ENCODE results near the gene GSN. TPM values are rescaled to one million over a fixed set of nuclear protein-coding genes. Genes with fewer than 3 reads are reported as not detected.

GSN gene
- total and polyA plus RNA-seq, 2 of the 13 experiments (the other 11 are each of a cell fraction or from before 2014, with no cell fraction given): 294 to 307 TPM

DNA sequence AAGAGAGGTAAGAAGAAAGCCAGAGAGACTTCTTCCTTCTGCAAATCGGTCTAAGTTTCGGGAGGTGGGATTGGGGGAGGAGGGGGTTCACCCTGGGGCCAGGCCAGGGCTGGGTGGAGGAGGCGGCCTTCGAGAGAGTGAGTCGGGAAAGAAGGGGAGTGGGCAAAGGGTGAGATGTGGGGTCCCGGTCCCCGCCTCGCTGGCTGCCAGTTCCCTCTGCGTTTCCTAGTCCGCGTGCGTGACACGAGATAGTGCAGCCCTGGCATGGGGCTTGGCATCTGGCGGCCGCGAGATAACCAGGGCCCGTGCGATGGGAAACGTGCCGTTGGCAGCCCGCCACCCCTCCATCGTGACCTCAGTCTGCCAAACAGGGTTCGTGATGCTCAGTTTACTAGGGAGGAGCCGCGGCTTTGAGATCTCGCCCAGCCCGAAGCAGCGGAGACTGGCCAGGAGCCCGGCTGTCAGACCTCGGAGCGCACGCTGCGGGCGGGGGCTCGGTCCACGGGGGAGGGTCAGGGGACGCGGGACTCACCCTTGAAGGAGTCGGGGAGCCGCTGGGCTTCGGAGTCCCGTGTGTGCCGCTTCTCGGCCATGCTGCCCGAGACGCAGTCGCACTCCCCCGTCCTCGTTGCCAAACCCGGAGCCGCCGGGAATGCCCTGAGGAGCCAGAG is 101.8 kb downstream of the GSN start, which contains the start of gene STOM (continued):
- TF ChIP-seq, protein P1, sequence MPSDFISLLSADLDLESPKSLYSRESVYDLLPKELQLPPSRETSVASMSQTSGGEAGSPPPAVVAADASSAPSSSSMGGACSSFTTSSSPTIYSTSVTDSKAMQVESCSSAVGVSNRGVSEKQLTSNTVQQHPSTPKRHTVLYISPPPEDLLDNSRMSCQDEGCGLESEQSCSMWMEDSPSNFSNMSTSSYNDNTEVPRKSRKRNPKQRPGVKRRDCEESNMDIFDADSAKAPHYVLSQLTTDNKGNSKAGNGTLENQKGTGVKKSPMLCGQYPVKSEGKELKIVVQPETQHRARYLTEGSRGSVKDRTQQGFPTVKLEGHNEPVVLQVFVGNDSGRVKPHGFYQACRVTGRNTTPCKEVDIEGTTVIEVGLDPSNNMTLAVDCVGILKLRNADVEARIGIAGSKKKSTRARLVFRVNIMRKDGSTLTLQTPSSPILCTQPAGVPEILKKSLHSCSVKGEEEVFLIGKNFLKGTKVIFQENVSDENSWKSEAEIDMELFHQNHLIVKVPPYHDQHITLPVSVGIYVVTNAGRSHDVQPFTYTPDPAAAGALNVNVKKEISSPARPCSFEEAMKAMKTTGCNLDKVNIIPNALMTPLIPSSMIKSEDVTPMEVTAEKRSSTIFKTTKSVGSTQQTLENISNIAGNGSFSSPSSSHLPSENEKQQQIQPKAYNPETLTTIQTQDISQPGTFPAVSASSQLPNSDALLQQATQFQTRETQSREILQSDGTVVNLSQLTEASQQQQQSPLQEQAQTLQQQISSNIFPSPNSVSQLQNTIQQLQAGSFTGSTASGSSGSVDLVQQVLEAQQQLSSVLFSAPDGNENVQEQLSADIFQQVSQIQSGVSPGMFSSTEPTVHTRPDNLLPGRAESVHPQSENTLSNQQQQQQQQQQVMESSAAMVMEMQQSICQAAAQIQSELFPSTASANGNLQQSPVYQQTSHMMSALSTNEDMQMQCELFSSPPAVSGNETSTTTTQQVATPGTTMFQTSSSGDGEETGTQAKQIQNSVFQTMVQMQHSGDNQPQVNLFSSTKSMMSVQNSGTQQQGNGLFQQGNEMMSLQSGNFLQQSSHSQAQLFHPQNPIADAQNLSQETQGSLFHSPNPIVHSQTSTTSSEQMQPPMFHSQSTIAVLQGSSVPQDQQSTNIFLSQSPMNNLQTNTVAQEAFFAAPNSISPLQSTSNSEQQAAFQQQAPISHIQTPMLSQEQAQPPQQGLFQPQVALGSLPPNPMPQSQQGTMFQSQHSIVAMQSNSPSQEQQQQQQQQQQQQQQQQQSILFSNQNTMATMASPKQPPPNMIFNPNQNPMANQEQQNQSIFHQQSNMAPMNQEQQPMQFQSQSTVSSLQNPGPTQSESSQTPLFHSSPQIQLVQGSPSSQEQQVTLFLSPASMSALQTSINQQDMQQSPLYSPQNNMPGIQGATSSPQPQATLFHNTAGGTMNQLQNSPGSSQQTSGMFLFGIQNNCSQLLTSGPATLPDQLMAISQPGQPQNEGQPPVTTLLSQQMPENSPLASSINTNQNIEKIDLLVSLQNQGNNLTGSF (CRISPR knock-in tag; IDR thresholded peaks at IDR 0.05): peak; percentile 23; the same call in 1 of the 2 replicates
- TF ChIP-seq ZNF260 (CRISPR knock-in tag; IDR thresholded peaks at IDR 0.05; ENCODE audit: borderline replicate concordance, low read depth) (no peak), PHF20 (CRISPR knock-in tag; IDR thresholded peaks at IDR 0.05) (no peak), ZNF776 (CRISPR knock-in tag; IDR thresholded peaks at IDR 0.05) (no peak; the same call in 1 of the 2 replicates), ZNF274 (CRISPR knock-in tag; IDR thresholded peaks at IDR 0.05) (peak; percentile 47; the same call in 1 of the 2 replicates), ZNF337 (CRISPR knock-in tag; IDR thresholded peaks at IDR 0.05; ENCODE audit: borderline replicate concordance, low read depth) (no peak), ZNF10 (CRISPR knock-in tag; IDR thresholded peaks at IDR 0.05; ENCODE audit: borderline replicate concordance, low read depth) (no peak), SYNCRIP (IDR thresholded peaks at IDR 0.05; ENCODE audit: insufficient read depth, low read depth, low read length) (no peak), SKI (IDR thresholded peaks at IDR 0.05; ENCODE audit: partially characterized antibody) (no peak), TCF7L2 (IDR thresholded peaks at IDR 0.05; ENCODE audit: low read depth, low read length) (no peak), ARNT (IDR thresholded peaks at IDR 0.05) (no peak), NFIC (IDR thresholded peaks at IDR 0.05; ENCODE audit: low read length) (no peak), ARID2 (CRISPR knock-in tag; IDR thresholded peaks at IDR 0.05; ENCODE audit: borderline replicate concordance) (no peak)
- TF ChIP-seq, protein P2, sequence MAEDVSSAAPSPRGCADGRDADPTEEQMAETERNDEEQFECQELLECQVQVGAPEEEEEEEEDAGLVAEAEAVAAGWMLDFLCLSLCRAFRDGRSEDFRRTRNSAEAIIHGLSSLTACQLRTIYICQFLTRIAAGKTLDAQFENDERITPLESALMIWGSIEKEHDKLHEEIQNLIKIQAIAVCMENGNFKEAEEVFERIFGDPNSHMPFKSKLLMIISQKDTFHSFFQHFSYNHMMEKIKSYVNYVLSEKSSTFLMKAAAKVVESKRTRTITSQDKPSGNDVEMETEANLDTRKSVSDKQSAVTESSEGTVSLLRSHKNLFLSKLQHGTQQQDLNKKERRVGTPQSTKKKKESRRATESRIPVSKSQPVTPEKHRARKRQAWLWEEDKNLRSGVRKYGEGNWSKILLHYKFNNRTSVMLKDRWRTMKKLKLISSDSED (CRISPR knock-in tag; IDR thresholded peaks at IDR 0.05): no peak
- TF ChIP-seq, protein P3, sequence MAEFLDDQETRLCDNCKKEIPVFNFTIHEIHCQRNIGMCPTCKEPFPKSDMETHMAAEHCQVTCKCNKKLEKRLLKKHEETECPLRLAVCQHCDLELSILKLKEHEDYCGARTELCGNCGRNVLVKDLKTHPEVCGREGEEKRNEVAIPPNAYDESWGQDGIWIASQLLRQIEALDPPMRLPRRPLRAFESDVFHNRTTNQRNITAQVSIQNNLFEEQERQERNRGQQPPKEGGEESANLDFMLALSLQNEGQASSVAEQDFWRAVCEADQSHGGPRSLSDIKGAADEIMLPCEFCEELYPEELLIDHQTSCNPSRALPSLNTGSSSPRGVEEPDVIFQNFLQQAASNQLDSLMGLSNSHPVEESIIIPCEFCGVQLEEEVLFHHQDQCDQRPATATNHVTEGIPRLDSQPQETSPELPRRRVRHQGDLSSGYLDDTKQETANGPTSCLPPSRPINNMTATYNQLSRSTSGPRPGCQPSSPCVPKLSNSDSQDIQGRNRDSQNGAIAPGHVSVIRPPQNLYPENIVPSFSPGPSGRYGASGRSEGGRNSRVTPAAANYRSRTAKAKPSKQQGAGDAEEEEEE (CRISPR knock-in tag; IDR thresholded peaks at IDR 0.05; ENCODE audit: borderline replicate concordance): 0 out of 2 replicates have a peak, but pooled peaks have one; percentile 43

All from HepG2 (cell line).